HG03571 (cell line): ENCODE measurements around the gene WIPF1.

ENCODE experiments used
- ATAC-seq: cut with Tn5 transposase; IDR thresholded peaks from one replicate; pipeline ENCODE4 v1.9.1; 2021; ENCODE audit not compliant: unreplicated experiment

The WIPF1 gene

DNA sequence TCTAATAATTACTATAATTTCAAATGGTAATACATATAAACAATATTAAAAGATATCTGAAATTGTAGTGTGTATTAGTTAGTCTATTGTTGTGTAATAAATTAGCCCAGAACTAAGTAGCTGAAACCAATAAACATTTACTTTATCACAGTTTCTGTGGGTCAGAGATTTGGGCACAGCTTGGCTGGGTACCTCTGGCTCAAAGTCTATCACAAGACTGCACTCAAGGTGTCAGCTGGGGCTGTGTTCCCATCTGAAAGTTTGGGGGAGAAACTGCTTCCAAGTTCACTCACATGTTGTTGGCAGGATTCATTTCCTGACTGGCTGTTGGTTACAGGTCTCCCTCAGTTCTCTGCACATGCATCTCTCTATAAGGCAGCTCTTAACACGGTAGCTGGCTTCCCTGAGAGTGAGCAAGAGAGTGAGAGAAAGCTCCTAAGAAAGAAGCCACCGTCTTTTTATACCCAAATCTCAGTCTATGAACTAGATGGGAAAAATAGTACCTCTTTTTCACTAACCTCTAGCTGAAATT, 25.6 kb upstream of the WIPF1 start:
- peak; percentile 15 for ATAC-seq

DNA sequence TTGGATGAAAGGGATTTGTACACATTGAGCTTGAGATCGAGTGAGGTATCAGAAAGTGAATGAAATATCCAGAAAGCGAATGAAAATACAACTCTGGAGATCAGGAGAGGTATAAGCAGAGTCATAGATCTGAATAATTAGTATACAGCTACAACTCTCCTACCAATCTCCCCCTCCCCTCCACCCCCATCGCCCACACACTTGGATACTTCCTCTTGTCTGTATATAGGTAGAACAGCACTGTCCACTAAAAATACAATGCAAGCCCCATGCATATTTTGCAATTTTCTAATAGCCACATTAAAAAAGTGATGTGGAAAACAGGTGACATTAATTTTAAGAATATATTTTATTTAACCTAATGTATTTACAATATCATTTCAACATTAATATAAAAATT, 23.7 kb upstream of the WIPF1 start:
- no peak for ATAC-seq

GRCh38 chr2:174618179-174618578, 20.6 kb upstream of the WIPF1 start:
- ATAC-seq = no peak

DNA sequence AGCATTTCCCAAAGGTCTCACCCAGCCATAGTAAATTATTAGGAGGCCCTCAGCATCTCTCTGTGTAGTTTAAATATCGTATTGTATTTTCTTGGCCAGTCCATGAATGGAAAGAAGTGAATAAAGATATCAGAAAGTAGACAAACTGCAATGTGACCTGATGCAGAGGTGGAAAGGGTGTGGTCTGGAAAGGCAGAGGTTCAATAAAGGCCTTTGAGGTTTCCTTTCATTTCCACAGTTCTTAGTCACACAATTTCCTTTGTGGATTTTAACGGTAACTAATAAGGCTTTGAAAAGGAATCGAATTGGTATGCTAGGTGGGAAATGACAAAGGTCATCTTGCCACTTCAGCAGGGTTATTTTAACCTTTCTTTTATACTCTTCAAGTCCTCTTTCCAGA, 20.1 kb upstream of the WIPF1 start:
- no peak for ATAC-seq

GRCh38 chr2:174617120-174617519, 19.5 kb upstream of the WIPF1 start:
- no peak for ATAC-seq

DNA sequence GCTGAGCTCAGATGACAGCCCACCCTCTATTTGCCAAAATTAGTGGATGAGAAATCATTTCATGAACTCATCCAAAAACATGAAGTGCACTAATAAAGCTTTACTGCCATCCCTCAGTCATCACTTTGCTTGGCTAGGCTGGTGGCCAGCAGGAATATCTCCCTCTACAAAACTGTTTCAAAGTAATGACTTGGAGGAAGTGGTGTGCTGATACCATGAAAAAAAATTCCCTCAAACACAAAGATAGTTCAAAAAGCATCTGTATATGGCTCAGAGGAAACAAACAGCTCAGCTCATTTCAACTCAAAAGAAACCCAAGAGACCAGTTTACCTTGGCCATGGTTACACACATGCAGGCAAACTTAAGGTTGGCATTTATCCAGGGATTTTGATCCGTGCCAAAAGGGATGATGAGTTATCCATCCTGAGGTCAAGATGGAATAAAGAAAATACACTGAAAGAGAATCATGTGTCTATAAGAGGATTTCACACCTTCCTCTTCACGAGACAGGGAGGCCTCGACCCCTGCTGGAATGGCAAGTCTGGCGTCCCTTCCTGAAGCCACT, 18.4 kb upstream of the WIPF1 start:
- no peak for ATAC-seq

GRCh38 chr2:174614261-174614660, 16.7 kb upstream of the WIPF1 start:
- no peak for ATAC-seq

GRCh38 chr2:174613531-174613930, 15.9 kb upstream of the WIPF1 start:
- no peak for ATAC-seq

DNA sequence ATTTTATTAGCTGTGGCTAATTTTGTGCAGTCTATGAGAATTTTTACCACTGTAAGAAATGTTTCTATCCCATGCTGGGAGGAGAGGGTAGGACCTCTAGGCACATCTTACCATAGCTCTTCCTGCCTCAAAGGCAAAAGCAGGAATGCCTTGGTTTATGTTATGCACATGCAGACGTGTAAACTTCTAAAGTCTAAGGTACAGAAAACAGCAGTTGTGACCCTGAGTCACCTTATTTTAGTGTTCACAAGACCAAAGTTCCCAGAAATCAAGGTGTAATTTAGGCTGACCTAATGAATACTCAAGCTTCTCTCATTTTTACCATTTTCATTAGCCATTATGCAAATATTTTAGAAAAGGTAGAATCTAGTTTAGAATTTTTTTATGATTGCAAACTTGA, 15.4 kb upstream of the WIPF1 start:
- no peak for ATAC-seq

- ATAC-seq = no peak
These were observed 14.2 kb upstream of the WIPF1 start for GRCh38 chr2:174611854-174612253.

- no peak for ATAC-seq
These were observed 13.4 kb upstream of the WIPF1 start for GRCh38 chr2:174611006-174611405.

DNA sequence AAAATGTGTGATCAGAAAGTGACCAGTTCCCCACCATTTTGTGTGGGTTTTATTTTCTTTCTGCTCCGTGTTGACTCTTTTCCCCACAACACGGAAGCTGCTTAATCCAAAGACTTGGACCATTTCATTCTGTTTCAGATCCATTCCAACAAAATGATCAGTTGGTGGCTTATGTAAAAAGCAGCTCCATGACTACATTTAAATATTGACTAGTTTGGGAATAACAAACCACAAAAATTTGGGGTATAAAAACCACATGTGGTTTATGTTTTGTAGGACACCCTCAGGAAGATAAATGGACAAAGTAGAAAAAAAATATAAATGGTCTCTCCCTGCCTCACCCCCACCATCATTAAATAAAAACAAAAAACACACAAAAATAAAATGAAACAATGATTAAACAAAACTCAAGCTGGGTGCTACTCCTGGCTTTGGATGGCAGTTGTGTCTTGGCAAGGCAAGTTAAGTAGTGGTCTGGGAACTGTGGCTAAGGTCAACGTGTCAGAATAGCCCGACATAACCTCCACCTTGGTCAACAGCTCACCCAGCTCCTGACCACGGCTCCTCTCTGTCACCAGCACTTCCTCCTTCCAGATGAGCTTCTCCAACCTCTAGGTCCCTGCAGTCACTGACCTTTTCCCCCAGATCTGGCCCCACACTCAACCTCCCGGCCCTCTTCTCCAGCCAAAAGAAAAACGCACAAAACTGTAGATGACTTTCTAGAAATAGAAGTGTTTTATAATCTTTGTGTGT, 12.8 kb upstream of the WIPF1 start:
- ATAC-seq = no peak

- no peak for ATAC-seq
These were observed 11.7 kb upstream of the WIPF1 start for GRCh38 chr2:174609261-174609660.

- ATAC-seq = peak; percentile 36
These were observed 11.2 kb upstream of the WIPF1 start for GRCh38 chr2:174608866-174609214.

- ATAC-seq = peak; percentile 75
These were observed 10.6 kb upstream of the WIPF1 start for GRCh38 chr2:174607989-174608865.

DNA sequence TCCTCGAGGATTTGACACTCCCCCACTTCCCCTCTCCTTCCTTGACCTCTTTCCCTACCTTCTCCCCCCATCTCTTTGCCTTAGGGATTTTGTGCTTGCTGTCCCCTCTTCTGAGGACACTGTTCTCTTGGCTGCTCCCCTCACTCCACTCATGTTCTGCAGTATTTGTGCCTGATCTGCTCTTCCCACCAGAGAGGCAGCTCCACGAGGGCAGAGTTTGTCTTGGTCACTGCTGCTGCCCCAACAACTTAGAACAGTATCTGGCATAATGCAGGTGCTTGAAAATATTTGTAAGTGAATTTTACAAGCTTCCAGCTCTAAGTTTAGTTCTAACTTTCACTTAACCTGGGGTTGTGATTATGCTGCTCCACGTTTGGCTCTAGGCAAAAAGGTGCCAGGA, 10.0 kb upstream of the WIPF1 start:
- no peak for ATAC-seq

GRCh38 chr2:174606336-174606735, 8.7 kb upstream of the WIPF1 start:
- no peak for ATAC-seq

- no peak for ATAC-seq
These were observed 8.1 kb upstream of the WIPF1 start for GRCh38 chr2:174605687-174606086.

DNA sequence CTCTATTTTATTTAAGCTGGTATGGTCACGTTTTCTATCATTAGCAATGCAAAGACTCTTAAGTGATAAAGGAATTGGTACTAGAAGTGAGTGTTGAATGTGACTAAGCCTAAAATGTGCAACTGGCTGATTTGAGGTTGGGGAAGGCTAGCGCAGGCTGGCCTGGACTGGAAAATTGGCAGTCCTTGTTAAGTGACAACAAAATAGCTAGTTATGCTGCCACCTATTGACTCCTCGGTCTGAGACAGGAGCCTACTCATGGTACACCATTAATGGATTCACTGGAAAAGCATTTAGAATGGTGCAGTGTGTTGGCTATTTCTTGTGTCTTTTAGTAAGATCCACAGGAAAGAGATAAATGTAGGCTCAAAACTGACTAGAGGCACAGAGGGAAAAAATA, 5.7 kb upstream of the WIPF1 start:
- ATAC-seq = no peak

GRCh38 chr2:174602745-174603144, 5.1 kb upstream of the WIPF1 start:
- no peak for ATAC-seq

- ATAC-seq = no peak
These were observed 2.7 kb upstream of the WIPF1 start for GRCh38 chr2:174600349-174600748.
